HepG2 (cell line): ENCODE data around the gene IZUMO4. TPM values are rescaled to one million over a fixed set of nuclear protein-coding genes. Genes with fewer than 3 reads are reported as not detected.
A peak's percentile ranks its signal among the peaks of the same experiment; 100 is the strongest.

Source experiments
- AHDC1 ChIP-seq: sonication (generic); formaldehyde crosslinking; IDR thresholded peaks from 2 replicates; pipeline ENCODE4 v1.5.1; 2020; ENCODE audit warnings: mild to moderate bottlenecking, missing genetic modification reagents, borderline replicate concordance
- ATRX ChIP-seq: sonication (generic); formaldehyde crosslinking; IDR thresholded peaks from 2 replicates; pipeline ENCODE4 v1.4.0; 2020; ENCODE audit warnings: missing genetic modification reagents, borderline replicate concordance
- CHD4 ChIP-seq: fragments of 200-600 bp; sonication (generic); IDR thresholded peaks from 2 replicates; pipeline ENCODE4 v1.7.0; 2017; ENCODE audit warnings: mild to moderate bottlenecking, low read length, borderline replicate concordance
- E2F2 ChIP-seq: sonication (generic); formaldehyde crosslinking; IDR thresholded peaks from 2 replicates; pipeline ENCODE4 v1.4.0; 2020; ENCODE audit warnings: missing genetic modification reagents, borderline replicate concordance
- HOXA7 ChIP-seq: sonication (generic); formaldehyde crosslinking; IDR thresholded peaks from 2 replicates; pipeline ENCODE4 v1.8.1; 2022; ENCODE audit warnings: mild to moderate bottlenecking, missing genetic modification reagents, moderate library complexity
- MAF1 ChIP-seq: sonication (generic); formaldehyde crosslinking; IDR thresholded peaks from 2 replicates; pipeline ENCODE4 v1.5.0; 2020; ENCODE audit warnings: missing genetic modification reagents, borderline replicate concordance
- MNT ChIP-seq: fragments of 450-650 bp; IDR thresholded peaks from 2 replicates; pipeline ENCODE4 v1.6.1; 2016
- NFE2 ChIP-seq: sonication (generic); formaldehyde crosslinking; IDR thresholded peaks from 2 replicates; pipeline ENCODE4 v1.4.0; 2020; ENCODE audit warnings: missing genetic modification reagents
- NONO ChIP-seq, 2 experiments: fragments of 450-650 bp in 1 of 2; sonication (generic) in 1 of 2; formaldehyde crosslinking in 1 of 2; IDR thresholded peaks in 1 of 2; conservative IDR thresholded peaks in 1 of 2; 2 replicates each; pipeline versions ENCODE4 v1.6.1 to v1.8.0; 2017 to 2022; ENCODE audit warnings: mild to moderate bottlenecking in 1 of 2, missing genetic modification reagents in 1 of 2, moderate library complexity in 1 of 2
- ZBTB33 ChIP-seq: sonication (generic); formaldehyde crosslinking; IDR thresholded peaks from 2 replicates; pipeline ENCODE4 v1.4.0; 2020; ENCODE audit warnings: missing genetic modification reagents
- ZNF263 ChIP-seq: sonication (generic); formaldehyde crosslinking; IDR thresholded peaks from 2 replicates; pipeline ENCODE4 v1.4.0; 2020; ENCODE audit warnings: missing genetic modification reagents
- ZNF550 ChIP-seq: sonication (generic); formaldehyde crosslinking; IDR thresholded peaks from 2 replicates; pipeline ENCODE4 v1.4.0; 2020; ENCODE audit warnings: mild to moderate bottlenecking, missing genetic modification reagents, borderline replicate concordance
- ZNF710 ChIP-seq: sonication (generic); formaldehyde crosslinking; IDR thresholded peaks from 2 replicates; pipeline ENCODE4 v1.5.0; 2020; ENCODE audit warnings: mild to moderate bottlenecking, missing genetic modification reagents, borderline replicate concordance
- ZNF816 ChIP-seq: sonication (generic); formaldehyde crosslinking; IDR thresholded peaks from 2 replicates; pipeline ENCODE4 v1.8.0; 2022; ENCODE audit warnings: missing genetic modification reagents, mild to moderate bottlenecking, borderline replicate concordance
- polyA plus RNA-seq, 8 experiments: library from polyadenylated mRNA; depleted of rRNA in 3 of 8; stranded (reverse) in 7 of 8; unstranded in 1 of 8; fragments of >200 nt; fragmentation: Illumina TruSeq in 4 of 8; extraction: Trizol in 4 of 8; gene quantifications; 2 replicates each; pipeline versions ENCODE4 v1.2.1 to v1.2.3, GENCODE V29; 2011 to 2016; ENCODE audit warnings: low read depth in 4 of 8, missing spikeins in 1 of 8, mixed read lengths in 1 of 8; ENCODE audit not compliant: insufficient read depth in 1 of 8
- total RNA-seq, 5 experiments: library from RNA; depleted of rRNA; stranded (reverse); fragments of >200 nt; fragmentation: Illumina TruSeq; extraction: Trizol; gene quantifications; 2 replicates each; pipeline ENCODE4 v1.2.3, GENCODE V29; 2016; ENCODE audit warnings: low read depth in 1 of 5

Gene IZUMO4
- total and polyA plus RNA-seq, 2 of the 13 experiments (the other 11 are each of a cell fraction or from before 2014, with no cell fraction given): 0.77 to 3.9 TPM

- TF ChIP-seq E2F2 (CRISPR knock-in tag): peak; percentile 10; the same call in 1 of the 2 replicates
- TF ChIP-seq ZBTB33 (CRISPR knock-in tag): peak; percentile 93
- no peak for TF ChIP-seq NONO (IDR thresholded peaks at IDR 0.05)
- 0 out of 2 replicates have a peak, but pooled peaks have one; percentile 31 for TF ChIP-seq NONO (CRISPR knock-in tag; conservative IDR thresholded peaks at IDR 0.05)
- TF ChIP-seq NFE2 (CRISPR knock-in tag): no peak
- TF ChIP-seq HOXA7: no peak
- peak; percentile 90 for TF ChIP-seq CHD4
- TF ChIP-seq ZNF550: no peak
- peak; percentile 72 for TF ChIP-seq ZNF263
- TF ChIP-seq ZNF816 (CRISPR knock-in tag): no peak
- TF ChIP-seq MAF1 (CRISPR knock-in tag): no peak
- no peak for TF ChIP-seq ZNF710 (CRISPR knock-in tag)
- TF ChIP-seq AHDC1 (CRISPR knock-in tag): no peak
- no peak for TF ChIP-seq ATRX (CRISPR knock-in tag)
- TF ChIP-seq MNT: no peak
Measured at GRCh38 chr19:2051773-2052704, 44.7 kb upstream of the IZUMO4 start (continued).
